GM21529 (cell line): ENCODE measurements around the gene C10orf67.
A peak's percentile ranks its signal among the peaks of the same experiment; 100 is the strongest.

Experiments used
- ATAC-seq: cut with Tn5 transposase; IDR thresholded peaks from one replicate; pipeline ENCODE4 v1.9.1; 2021; ENCODE audit not compliant: unreplicated experiment

C10orf67 gene

DNA sequence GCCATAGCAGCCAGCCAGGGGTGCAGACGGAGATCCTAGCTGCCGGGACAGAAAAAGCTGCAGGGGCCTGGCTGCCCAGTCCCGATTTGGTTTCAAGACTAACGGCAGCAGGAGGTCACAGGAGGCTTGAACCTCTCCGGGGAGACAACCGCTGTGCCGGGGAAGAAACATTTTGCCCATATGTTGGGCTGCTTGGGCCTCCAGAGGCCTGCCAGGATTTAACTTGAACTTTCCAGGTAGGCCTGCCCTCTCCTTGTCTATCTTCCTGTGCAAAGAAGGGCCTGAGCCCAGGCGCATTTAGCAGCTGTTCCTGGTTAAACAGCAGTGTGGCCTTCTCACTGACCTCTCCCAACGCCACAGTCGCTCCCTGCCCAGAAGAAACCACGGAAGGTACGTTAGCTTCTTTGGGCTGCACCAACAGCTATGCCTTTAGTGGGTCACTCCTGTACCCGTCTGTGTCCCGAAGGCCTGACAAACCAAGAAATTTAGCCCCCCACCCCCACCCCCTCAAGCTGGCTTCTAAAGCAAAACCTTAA is 169.6 kb downstream of the C10orf67 start:
- no peak for ATAC-seq

DNA sequence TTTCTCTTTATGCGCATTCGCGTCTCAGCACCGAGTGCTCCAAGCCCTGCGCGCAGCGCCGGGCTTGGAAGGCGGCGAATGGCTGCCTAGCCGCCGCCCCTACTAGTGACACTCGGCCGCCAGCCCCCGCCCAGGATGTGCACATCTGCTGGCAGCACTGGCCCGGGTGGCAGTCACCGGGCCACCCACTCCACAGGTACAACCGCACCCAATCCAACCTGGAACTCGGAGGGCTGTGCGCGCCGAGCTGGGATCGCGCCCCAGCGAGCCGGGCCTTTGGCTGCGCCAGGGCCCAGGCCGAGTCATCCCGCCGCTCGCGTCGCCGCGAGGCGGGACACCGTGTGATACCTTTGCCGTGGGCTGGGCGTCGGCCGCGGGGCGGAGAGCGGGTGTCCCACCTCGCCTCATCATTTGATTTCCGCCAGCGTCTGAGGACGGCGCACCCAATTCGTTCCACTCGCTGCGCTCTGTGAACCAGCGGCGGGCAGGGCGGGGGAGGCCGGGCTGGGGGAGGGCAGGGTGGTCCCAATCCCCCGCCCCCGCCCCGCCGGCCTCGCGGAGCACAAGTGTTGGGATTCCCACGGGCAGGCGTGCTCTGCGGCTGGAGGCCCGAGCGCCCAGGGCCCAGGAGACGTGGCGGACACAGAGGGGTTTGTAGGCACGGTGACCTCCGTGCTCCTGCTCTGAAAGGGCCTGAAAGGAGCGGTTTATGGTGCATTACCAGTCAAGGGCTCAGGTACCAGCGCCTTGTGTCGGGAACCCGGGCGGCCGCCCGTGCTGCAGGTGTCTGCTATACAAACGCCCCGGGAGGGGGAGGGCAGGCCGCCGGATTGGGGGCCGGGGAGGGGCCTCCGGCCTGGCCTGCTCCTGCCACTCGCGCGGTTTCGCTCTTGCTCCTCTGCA is 170.3 kb downstream of the C10orf67 start:
- no peak for ATAC-seq

DNA sequence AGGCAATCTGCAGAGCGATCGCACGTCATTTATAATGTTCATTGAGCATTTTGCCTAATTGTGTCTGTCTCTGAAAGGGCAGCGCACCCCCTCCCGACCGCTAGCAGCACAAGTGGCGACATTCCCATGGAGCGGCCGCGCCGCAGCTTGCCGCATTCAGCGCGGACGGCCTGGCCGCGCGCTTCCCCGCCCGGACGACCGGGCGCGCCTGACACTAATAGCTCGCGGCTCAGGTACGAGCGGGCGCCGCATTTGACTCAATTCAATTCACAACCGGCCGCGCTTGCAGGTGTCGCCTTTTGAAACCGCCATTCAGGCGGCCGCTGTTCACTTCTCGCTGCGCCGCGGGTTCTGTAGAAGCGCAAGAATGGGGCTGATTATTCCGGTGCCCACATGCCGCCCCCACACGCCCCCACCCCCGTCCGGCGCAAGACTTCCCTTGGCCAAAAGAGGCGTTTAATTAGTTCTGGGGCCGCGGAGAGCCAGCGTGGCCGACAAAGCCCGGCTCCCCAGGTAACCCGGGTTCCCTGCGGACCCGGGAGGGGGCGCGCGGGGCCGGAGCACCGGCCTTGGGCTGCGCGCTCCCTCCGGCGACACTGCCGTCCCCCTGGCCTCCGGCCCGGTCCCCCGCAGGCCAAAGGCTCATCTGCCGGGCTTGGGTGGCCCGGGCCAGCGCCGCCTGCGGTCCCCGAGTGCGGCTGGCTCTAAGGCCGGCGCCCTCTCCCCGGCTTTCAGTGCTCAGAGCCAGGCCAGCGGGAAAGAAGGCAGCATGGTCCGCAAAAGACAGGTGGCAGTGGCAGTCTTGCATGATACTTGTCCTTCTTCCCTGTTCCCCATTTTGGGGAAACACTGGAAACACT is 171.2 kb downstream of the C10orf67 start:
- no peak for ATAC-seq

DNA sequence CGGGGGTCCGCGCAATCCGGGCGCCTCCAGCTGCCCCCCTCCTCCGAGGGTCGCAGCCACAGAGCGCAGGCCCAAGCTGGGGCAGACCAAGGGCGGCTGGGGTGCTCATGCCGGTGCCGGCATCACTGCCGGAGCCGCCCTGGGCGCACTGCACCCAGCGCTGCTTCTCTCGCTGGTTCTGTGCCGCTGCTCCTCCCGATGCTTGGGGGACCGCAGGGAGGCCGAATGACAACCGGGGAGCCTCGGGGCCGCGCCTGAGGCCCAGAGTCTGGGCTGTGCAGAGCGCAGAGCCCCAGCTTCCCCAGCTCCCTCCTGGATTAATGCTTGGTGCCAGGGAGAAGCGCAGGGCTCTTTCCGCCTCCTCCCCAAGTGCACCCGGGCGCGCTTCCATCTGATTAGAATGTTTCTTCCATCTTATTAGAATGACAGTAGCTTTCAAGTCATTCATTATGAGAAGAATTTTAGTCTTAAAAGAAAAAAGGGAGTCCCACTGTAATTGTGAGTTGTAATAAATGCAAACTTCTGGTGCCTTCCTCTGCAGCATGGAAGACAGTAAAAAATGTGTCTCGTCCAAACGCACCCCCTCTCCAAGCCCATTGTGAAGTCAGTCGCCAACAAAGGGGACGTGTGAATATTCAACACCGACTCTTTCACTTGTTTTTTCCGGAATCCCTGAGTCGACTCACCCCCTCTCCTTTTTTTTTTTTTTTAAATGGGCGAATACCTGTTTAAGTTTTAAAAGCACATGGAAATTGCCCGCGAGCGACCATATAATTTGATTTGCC is 172.0 kb downstream of the C10orf67 start:
- ATAC-seq, result no peak

DNA sequence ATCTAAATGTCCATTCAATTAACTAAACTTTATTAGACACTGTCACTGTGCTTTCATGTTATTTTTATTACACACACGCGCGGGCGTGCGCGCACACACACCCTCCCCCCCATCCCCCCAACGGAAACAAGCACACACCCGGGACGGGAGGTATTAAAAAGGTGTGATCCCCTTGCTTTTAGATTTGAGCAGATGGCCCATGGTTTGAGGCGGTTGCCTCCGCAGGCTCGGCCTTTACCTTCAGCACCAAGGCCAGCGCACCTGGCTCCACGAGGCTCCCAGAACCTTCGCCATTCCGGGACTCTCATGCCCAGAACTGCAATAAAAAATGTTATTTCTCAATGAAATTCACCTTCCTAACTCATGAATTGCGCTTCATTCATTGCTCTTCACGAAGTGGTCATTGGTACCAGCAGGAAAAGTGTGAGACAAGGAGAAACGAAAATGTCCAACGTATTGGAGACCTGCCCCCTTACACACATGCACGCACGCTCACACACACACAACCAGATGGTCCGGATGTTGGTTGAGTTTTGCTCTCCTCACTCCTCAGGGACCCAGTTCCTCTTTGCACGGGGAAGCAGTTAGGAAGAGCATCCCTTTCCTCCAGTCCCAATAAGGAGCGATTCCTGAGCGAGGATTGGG is 173.2 kb downstream of the C10orf67 start:
- ATAC-seq, result no peak

DNA sequence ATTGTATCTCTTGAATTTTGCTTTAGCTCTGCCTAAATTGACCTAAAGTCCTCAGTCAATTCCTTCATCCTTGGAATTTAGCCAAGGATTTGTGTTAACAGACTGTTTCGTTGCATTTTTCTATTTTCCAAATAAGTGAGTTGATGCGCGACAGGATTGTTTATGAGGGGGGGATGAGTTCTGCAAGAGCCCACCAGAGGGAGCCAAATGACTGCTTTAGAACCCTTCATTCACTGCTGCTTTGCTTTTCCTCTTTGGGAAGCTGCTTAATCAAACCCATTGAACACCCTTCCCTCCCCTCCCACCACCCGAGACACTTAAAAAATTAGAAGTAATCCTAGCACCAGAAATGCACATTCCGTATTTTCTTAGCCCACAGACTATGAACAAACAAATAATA is 186.2 kb downstream of the C10orf67 start:
- peak; percentile 61 for ATAC-seq

DNA sequence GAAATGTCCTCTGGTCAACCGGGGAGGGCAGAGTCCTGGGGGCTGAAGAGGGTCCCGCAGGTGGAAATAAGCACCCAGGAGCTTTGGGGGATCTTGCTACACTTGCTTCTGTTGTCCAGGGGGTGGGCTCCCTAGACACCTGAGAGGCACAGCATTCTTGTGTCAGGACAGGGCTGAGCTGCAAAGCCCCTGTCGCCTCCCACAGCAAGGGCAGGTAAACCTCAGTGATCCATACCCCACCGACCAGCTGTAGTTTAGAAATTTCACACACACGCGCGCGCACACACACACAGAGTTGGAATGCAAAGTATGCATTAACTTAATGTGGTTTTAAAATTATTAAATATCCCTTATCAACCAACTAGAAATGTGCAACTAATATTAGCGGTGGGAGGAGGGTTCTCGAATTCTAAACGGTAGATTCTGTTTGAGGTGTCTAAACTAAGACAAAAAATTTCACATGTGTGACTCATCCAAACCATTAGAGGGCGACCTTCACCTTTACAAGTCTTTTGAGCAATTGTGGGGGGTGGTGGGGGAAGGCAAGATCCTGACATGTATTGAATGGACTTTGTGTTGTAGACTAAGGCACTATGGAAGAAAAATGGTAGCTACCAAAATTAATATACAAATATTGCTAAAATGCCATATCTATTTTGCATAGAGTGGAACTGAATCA is 186.8 kb downstream of the C10orf67 start:
- peak; percentile 50 for ATAC-seq

DNA sequence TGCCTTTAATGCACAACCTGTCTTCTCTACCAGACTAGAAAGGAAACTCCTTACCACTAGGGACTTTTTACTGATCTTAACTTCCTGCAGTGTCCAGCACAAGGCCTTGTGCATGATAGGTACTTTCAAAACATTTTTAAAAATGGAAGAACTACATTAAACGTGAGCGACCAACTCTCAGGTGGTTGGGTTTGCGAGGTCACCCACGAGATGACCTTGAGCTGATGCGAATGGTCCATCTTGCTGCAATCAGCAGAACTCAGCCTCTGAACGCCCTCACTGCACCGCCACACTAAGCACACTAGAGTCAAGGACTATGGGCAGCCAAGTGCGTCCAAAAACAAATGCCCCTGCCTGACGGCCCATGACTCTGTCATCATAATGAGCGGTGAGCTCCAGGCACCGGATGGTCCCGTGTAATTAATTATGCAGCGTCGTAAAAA is 187.3 kb downstream of the C10orf67 start:
- ATAC-seq, result peak; percentile 70

DNA sequence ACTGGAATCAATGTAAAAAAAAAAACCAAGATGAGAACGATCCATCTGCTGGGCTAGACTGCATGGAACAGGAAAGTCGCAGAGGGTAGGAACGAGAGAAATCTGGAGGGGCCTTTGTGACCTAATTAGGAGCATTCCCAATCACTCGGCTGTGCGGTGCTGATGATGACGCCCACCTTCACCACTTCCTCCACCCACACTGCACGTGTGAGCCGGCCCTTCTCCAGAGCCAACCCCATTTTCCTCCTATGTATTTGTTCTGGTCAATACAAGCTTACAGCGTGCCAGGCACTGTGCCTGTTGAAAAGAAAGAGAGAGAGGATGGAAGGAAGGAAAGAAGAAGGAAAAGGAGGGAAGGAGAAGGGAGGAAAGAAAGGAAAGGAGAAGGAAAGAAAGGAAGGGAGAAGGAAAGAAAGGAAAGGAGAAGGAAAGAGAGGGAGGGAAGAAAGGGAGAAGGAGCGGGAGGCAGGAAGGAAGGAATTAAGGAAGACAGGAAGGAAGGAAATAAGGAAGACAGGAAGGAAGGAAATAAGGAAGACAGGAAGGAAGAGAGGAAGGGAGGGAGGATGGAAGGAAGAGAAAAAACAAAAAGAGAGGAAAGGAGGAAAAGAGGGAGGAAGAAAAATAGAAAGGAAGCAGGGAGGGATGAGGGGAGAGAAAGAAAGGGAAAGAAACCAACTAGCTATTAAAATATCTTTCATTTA is 188.0 kb downstream of the C10orf67 start:
- no peak for ATAC-seq

DNA sequence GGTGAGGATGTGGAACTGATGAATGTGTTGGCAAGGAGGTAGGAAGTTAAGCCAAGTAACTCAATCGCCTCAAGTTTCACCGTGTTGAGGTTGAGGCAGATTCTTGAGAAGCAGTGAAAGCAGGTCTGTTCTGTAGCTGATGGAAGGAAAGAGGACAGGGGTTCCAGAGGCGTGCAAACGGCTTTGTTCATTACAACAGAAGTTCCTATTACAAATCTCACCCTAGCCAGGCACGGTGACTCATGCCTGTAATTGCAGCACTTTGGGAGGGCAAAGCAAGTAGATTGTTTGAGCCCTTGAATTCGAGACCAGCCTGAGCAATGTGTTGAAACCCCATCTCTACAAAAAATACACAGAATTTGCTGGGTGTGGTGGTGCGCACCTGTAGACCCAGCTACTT is 189.4 kb downstream of the C10orf67 start:
- ATAC-seq, result no peak
